Neural cell (in vitro differentiated cells): ENCODE measurements around the gene CSK. TPM values are rescaled to one million over a fixed set of nuclear protein-coding genes. Genes with fewer than 3 reads are reported as not detected.
"Not testable (repeated sequence)": the region's sequence is repeated elsewhere in the genome, so short reads cannot be mapped to it uniquely, and the experiment has no call there.

Source experiments
- H2AFZ ChIP-seq: fragments of 200-600, 300-800 bp; sonication (generic), shearing (Covaris generic); 2 replicates; pipeline ENCODE4 v1.6.0; 2014; ENCODE audit warnings: low read depth, mild to moderate bottlenecking, antibody characterized with exemption, low read length, moderate library complexity
- H3F3A ChIP-seq: fragments of 200-600 bp; shearing (Covaris generic); 2 replicates; pipeline ENCODE4 v1.6.1; 2016; ENCODE audit warnings: mild to moderate bottlenecking, moderate library complexity, mixed read lengths, antibody characterized with exemption, low read length; ENCODE audit not compliant: insufficient read depth, poor library complexity, severe bottlenecking
- H3K27ac ChIP-seq: fragments of 200-600, 300-800 bp; sonication (generic), shearing (Covaris generic); 2 replicates; pipeline ENCODE4 v1.5.1; 2014; ENCODE audit warnings: mild to moderate bottlenecking, low read length, moderate library complexity
- H3K27me3 ChIP-seq: fragments of 300-800, 200-600 bp; sonication (generic), shearing (Covaris generic); 2 replicates; pipeline ENCODE4 v1.6.0; 2014; ENCODE audit warnings: mild to moderate bottlenecking, low read depth, low read length, moderate library complexity; ENCODE audit not compliant: insufficient read depth
- H3K36me3 ChIP-seq: fragments of 300-800, 200-600 bp; sonication (generic), shearing (Covaris generic); 2 replicates; pipeline ENCODE4 v1.5.1; 2014; ENCODE audit warnings: mild to moderate bottlenecking, antibody characterized with exemption, low read length, moderate library complexity; ENCODE audit not compliant: insufficient read depth
- H3K4me2 ChIP-seq: fragments of 300-800, 200-600 bp; sonication (generic), shearing (Covaris generic); 2 replicates; pipeline ENCODE4 v1.6.0; 2014; ENCODE audit warnings: mild to moderate bottlenecking, low read length
- H3K4me3 ChIP-seq: fragments of 300-800, 200-600 bp; sonication (generic), shearing (Covaris generic); 2 replicates; pipeline ENCODE4 v1.5.1; 2014; ENCODE audit warnings: mild to moderate bottlenecking, low read length, moderate library complexity
- H3K79me2 ChIP-seq: fragments of 200-600 bp; shearing (Covaris generic); replicated peaks from 2 replicates; pipeline ENCODE4 v1.6.0; 2014; ENCODE audit warnings: mild to moderate bottlenecking, low read length, moderate library complexity; ENCODE audit not compliant: insufficient read depth
- H3K9ac ChIP-seq: fragments of 300-800, 200-600 bp; sonication (generic), shearing (Covaris generic); 2 replicates; pipeline ENCODE4 v1.6.1; 2016; ENCODE audit warnings: mild to moderate bottlenecking, low read length, mixed read lengths
- H3K9me2 ChIP-seq: fragments of 200-600 bp; shearing (Covaris generic); 2 replicates; pipeline ENCODE4 v1.6.1; 2016; ENCODE audit warnings: mild to moderate bottlenecking, low read length, mixed read lengths; ENCODE audit not compliant: insufficient read depth
- H3K9me3 ChIP-seq: fragments of 200-600, 300-800 bp; sonication (generic), shearing (Covaris generic); 2 replicates; pipeline ENCODE4 v1.6.1; 2016; ENCODE audit warnings: mild to moderate bottlenecking, mixed run types, low read length, moderate library complexity, mixed read lengths
- H4K20me1 ChIP-seq: fragments of 200-600 bp; shearing (Covaris generic); 2 replicates; pipeline ENCODE4 v1.6.1; 2016; ENCODE audit warnings: mild to moderate bottlenecking, mixed run types; ENCODE audit not compliant: insufficient read depth
- EP300 ChIP-seq: fragments of 450-650 bp; conservative IDR thresholded peaks from 2 replicates; pipeline ENCODE4 v1.6.1; 2014; ENCODE audit warnings: antibody characterized with exemption, mild to moderate bottlenecking, moderate library complexity; ENCODE audit not compliant: poor library complexity, severe bottlenecking
- EZH2 ChIP-seq: fragments of 200-600, 300-800 bp; shearing (Covaris generic), sonication (generic); IDR thresholded peaks from 2 replicates; pipeline ENCODE4 v1.6.1; 2014; ENCODE audit warnings: antibody characterized with exemption, low read length, borderline replicate concordance, mild to moderate bottlenecking; ENCODE audit not compliant: insufficient read depth, poor library complexity, severe bottlenecking
- MXI1 ChIP-seq: fragments of 450-650 bp; conservative IDR thresholded peaks from 2 replicates; pipeline ENCODE4 v1.6.1; 2014; ENCODE audit warnings: antibody characterized with exemption, mild to moderate bottlenecking; ENCODE audit not compliant: poor library complexity, severe bottlenecking
- POLR2AphosphoS5 ChIP-seq: IDR thresholded peaks from 2 replicates; pipeline ENCODE4 v1.6.1; 2012
- RAD21 ChIP-seq: fragments of 450-650 bp; conservative IDR thresholded peaks from 2 replicates; pipeline ENCODE4 v1.6.1; 2014; ENCODE audit warnings: antibody characterized with exemption, mild to moderate bottlenecking, moderate library complexity
- SMC3 ChIP-seq: fragments of 450-650 bp; conservative IDR thresholded peaks from 2 replicates; pipeline ENCODE4 v1.6.1; 2014; ENCODE audit warnings: antibody characterized with exemption, mild to moderate bottlenecking, moderate library complexity; ENCODE audit not compliant: poor library complexity
- TAF1 ChIP-seq: IDR thresholded peaks from 2 replicates; pipeline ENCODE4 v1.6.1; 2012; ENCODE audit warnings: low read depth
- polyA plus RNA-seq: library from polyadenylated mRNA; depleted of rRNA; stranded (reverse); fragments of >200 nt; gene quantifications from 2 replicates; pipeline ENCODE4 v1.2.3, GENCODE V29; 2014
- TF ChIP-seq, protein P1 (sequence below): fragments of 450-650 bp; IDR thresholded peaks from 2 replicates; pipeline ENCODE4 v1.5.1; 2014; ENCODE audit warnings: antibody characterized with exemption, mild to moderate bottlenecking, moderate library complexity; ENCODE audit not compliant: poor library complexity, severe bottlenecking
- TF ChIP-seq, protein P2 (sequence below): IDR thresholded peaks from 2 replicates; pipeline ENCODE4 v1.6.1; 2012; ENCODE audit warnings: borderline replicate concordance

CSK gene
- polyA plus RNA-seq, 1 donor from 2014 or later = 45.5 TPM

DNA sequence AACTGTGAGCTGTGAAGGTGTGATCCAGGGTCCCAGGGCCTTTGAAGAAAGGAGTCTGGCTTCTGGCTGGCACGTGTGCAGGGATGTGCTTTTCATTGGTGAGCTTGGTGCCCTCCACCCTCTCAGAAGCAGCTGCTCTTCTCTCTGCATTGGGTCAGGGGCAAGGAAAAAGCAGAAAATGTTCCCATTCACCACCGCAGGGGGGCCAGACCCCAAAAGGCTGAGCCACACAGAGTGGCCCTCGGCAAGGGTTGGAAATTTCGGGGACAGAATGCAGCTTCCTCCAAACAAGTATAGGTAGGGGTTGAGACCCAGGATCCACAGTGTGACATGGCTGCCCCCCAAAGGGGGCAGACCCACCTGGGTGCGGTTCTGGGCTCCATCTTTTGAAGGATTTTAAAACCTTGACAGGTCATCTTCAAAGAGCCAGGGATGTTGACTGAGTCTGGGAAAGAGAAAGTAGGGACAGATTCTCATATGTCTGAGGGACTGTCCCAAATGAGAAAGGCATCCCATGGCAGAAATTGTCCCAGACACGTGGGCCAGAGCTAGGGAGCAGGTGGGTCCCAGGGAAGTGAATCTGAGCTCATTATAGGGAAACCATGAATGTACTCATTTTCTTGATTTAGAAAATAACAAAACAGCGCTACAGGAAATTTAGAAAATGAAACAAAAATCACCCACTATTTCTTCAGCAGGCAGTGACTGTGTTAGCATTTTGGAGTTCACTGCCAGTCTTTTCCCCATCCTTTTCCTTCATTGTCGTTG, 2.7 kb downstream of the CSK start:
- peak overlapping the region; percentile 73 for H3K4me3 ChIP-seq
- no peaks in the 10 kb centered on the region for H3K27me3 ChIP-seq
- H3K79me2 ChIP-seq = peaks cover 50% of the 10 kb centered on the region
- H3K27ac ChIP-seq = no peak overlapping the region
- TF ChIP-seq TAF1 (no peak), EZH2 (no peak), SMC3 (no peak), POLR2AphosphoS5 (no peak), RAD21 (no peak)
- TF ChIP-seq, protein P1, sequence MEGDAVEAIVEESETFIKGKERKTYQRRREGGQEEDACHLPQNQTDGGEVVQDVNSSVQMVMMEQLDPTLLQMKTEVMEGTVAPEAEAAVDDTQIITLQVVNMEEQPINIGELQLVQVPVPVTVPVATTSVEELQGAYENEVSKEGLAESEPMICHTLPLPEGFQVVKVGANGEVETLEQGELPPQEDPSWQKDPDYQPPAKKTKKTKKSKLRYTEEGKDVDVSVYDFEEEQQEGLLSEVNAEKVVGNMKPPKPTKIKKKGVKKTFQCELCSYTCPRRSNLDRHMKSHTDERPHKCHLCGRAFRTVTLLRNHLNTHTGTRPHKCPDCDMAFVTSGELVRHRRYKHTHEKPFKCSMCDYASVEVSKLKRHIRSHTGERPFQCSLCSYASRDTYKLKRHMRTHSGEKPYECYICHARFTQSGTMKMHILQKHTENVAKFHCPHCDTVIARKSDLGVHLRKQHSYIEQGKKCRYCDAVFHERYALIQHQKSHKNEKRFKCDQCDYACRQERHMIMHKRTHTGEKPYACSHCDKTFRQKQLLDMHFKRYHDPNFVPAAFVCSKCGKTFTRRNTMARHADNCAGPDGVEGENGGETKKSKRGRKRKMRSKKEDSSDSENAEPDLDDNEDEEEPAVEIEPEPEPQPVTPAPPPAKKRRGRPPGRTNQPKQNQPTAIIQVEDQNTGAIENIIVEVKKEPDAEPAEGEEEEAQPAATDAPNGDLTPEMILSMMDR = no peak
- TF ChIP-seq, protein P2, sequence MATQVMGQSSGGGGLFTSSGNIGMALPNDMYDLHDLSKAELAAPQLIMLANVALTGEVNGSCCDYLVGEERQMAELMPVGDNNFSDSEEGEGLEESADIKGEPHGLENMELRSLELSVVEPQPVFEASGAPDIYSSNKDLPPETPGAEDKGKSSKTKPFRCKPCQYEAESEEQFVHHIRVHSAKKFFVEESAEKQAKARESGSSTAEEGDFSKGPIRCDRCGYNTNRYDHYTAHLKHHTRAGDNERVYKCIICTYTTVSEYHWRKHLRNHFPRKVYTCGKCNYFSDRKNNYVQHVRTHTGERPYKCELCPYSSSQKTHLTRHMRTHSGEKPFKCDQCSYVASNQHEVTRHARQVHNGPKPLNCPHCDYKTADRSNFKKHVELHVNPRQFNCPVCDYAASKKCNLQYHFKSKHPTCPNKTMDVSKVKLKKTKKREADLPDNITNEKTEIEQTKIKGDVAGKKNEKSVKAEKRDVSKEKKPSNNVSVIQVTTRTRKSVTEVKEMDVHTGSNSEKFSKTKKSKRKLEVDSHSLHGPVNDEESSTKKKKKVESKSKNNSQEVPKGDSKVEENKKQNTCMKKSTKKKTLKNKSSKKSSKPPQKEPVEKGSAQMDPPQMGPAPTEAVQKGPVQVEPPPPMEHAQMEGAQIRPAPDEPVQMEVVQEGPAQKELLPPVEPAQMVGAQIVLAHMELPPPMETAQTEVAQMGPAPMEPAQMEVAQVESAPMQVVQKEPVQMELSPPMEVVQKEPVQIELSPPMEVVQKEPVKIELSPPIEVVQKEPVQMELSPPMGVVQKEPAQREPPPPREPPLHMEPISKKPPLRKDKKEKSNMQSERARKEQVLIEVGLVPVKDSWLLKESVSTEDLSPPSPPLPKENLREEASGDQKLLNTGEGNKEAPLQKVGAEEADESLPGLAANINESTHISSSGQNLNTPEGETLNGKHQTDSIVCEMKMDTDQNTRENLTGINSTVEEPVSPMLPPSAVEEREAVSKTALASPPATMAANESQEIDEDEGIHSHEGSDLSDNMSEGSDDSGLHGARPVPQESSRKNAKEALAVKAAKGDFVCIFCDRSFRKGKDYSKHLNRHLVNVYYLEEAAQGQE = no peak
- H3K9me2 ChIP-seq = no peaks in the 10 kb centered on the region
- peaks cover 5% of the 10 kb centered on the region for H4K20me1 ChIP-seq
- peak overlapping the region; percentile 12 for H3K4me2 ChIP-seq
- no peaks in the 10 kb centered on the region for H3K36me3 ChIP-seq
- no peaks in the 10 kb centered on the region for H3F3A ChIP-seq
- no peaks in the 10 kb centered on the region for H3K9me3 ChIP-seq
- no peak overlapping the region for H2AFZ ChIP-seq
- peak overlapping the region; percentile 13 for H3K9ac ChIP-seq

DNA sequence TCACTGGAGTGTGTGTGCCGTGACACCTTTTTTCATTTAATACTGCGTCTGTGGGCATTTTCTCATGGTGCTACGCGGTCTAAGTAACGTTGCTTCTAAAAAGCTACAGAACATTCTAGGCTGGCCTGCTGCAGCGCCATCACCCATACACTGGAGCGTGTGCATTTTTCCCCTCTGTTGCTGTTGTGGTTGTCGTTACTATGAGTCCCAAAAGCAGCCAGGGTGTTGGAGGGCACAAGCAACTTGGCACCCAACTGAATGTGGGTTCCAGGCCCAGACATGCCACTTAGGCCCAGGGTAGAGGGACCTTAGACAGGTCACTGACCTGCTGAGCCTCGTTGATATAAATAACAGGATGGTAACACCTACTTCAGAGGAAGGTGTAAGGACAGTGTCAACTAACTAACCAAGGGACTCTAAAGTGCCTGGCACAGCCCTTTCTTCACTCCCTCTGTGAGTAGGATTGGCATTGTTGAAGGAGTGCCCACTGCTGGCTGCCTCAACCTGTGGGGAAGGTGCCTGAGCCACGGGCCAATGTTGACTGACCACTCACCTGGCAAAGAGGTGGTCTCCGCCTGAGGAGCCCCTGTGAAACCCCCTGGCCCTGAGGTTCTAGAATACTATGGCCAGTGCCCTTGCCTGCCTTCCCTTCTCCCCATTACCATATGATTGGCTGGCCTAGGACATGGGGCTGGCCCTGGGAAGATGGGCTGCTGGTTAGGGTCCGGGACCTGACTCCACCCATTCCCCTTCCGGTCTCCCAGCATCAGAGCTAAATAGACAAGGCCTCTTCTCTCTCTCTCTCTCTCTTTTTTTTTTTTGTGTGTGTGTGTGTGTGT, 3.5 kb downstream of the CSK start:
- Histone ChIP-seq H3K4me3 (peak overlapping the region; percentile 73), H4K20me1 (peaks cover 5% of the 10 kb centered on the region), H3K9me3 (no peaks in the 10 kb centered on the region), H2AFZ (no peak overlapping the region), H3K9me2 (no peaks in the 10 kb centered on the region), H3K36me3 (no peaks in the 10 kb centered on the region), H3K4me2 (no peak overlapping the region), H3K9ac (no peak overlapping the region), H3K27me3 (no peaks in the 10 kb centered on the region), H3K79me2 (peaks cover 50% of the 10 kb centered on the region), H3K27ac (no peak overlapping the region), H3F3A (no peaks in the 10 kb centered on the region)
- TF ChIP-seq MXI1 (no peak), EP300 (no peak), TAF1 (no peak), EZH2 (no peak), RAD21 (no peak), POLR2AphosphoS5 (no peak), SMC3 (no peak)
- TF ChIP-seq, protein P1 = no peak
- TF ChIP-seq, protein P2 = no peak

DNA sequence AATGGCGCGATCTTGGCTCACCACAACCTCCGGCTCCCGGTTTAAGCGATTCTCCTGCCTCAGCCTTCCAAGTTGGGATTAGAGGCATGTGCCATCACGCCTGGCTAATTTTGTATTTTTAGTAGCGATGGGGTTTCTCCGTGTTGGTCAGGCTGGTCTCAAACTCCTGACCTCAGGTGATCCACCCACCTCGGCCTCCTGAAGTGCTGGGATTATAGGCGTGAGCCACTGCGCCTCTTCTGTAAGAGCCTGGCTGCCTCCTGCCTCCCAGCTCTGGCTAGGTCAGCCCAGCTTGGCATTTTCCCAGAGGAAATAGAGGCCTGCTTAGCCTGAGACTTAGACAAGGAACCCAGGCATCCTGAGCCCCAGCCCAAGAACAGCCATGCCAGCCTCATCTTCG, 4.2 kb downstream of the CSK start:
- not testable (repeated sequence) for H3K36me3 ChIP-seq, H3K9me2 ChIP-seq, H3K4me3 ChIP-seq, H3K27me3 ChIP-seq, H3K4me2 ChIP-seq, H3K27ac ChIP-seq, H3K9ac ChIP-seq, H3K9me3 ChIP-seq, H3F3A ChIP-seq, H4K20me1 ChIP-seq, H2AFZ ChIP-seq
- H3K79me2 ChIP-seq = peaks cover 52% of the 10 kb centered on the region
